Measurements from ENCODE around the gene CHD9. TPM values are rescaled to one million over a fixed set of nuclear protein-coding genes. Genes with fewer than 3 reads are reported as not detected.
A peak's percentile ranks its signal among the peaks of the same experiment; 100 is the strongest.

The CHD9 gene
- total RNA-seq, 3 donors from 2014 or later (not counting 1 experiment from before 2014, with no cell fraction given): 81.4 to 85.2 (median 81.9) TPM

- peaks cover 28% of the 10 kb centered on the region for H3K4me1 ChIP-seq (ENCODE audit: control insufficient read depth, insufficient read depth, low read length)
- Mint-ChIP-seq H3K27ac (no peak overlapping the region), H3K4me1 (peaks cover 34 to 48% of the 10 kb centered on the region in 2 donors), H3K9me3 (no peaks in the 10 kb centered on the region), H3K36me3 (no peaks in the 10 kb centered on the region), H3K27me3 (ENCODE audit: low read depth in 2 of 2) (no peaks in the 10 kb centered on the region), H3K4me3 (no peak overlapping the region)
- DNase-seq (no peak), ATAC-seq (no peak)
- H3K4me3 ChIP-seq (ENCODE audit: low read length): no peak overlapping the region
- H3K27me3 ChIP-seq (ENCODE audit: control insufficient read depth, insufficient read depth, low read length): no peaks in the 10 kb centered on the region
- H3K36me3 ChIP-seq (ENCODE audit: control insufficient read depth, insufficient read depth, low read length): peaks cover 3% of the 10 kb centered on the region
- no peaks in the 10 kb centered on the region for H3K9me3 ChIP-seq (ENCODE audit: control insufficient read depth, insufficient read depth, low read length)
- intact Hi-C loops (cut with micrococcal nuclease): no loop called here
- TF ChIP-seq, protein P1, sequence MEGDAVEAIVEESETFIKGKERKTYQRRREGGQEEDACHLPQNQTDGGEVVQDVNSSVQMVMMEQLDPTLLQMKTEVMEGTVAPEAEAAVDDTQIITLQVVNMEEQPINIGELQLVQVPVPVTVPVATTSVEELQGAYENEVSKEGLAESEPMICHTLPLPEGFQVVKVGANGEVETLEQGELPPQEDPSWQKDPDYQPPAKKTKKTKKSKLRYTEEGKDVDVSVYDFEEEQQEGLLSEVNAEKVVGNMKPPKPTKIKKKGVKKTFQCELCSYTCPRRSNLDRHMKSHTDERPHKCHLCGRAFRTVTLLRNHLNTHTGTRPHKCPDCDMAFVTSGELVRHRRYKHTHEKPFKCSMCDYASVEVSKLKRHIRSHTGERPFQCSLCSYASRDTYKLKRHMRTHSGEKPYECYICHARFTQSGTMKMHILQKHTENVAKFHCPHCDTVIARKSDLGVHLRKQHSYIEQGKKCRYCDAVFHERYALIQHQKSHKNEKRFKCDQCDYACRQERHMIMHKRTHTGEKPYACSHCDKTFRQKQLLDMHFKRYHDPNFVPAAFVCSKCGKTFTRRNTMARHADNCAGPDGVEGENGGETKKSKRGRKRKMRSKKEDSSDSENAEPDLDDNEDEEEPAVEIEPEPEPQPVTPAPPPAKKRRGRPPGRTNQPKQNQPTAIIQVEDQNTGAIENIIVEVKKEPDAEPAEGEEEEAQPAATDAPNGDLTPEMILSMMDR (IDR thresholded peaks at IDR 0.05): no peak
- no peak overlapping the region for H3K27ac ChIP-seq (ENCODE audit: low read length)
- 100% methylated on average over 3 of the region's 3 CpGs for WGBS (ENCODE audit: insufficient coverage)
These were observed 32.3 kb downstream of the CHD9 start for GRCh38 chr16:53087101-53087500.

DNA sequence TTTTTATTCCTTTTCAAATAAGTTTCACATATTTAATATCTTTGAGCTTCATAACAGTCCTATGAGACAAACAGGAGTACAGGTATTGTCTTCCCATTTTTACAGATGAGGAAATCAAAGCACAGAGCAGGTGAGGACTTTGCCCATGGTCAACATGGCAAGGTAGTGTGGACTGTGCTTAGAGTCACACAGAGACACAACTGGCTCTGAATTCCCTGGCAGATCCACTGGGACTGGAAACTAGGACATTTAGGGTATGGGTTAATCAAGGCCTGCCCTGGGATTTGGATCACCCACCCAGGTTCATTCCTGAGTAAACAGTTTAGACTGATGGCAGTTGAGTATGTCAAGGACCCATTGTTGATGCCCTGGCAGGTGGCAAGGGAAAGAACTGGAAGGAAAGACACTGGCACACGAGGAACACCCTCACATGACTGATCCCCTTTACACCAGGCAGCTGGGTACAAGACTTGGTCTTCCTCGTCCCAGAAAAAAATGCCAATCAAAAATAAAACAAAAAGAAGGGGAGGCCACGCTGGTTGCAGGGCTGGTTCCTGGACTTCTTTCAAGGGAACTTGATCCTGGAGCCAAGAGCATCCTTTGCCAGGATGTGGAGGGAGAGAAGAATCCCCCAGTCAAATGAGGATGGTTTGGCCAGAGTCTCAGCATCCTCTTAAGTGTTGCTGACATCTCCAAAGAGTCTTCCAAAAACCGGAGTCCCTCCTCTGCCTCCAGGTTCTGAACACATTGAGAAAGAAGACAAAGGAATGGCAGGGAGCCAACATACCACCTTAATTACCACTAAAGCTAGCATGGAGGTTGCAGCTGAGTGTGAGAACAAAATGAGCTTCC is 34.9 kb downstream of the CHD9 start:
- peak overlapping the region; percentile 83 for H3K4me3 Mint-ChIP-seq
- peak overlapping the region; percentile 13 to 64 for H3K27ac Mint-ChIP-seq
- H3K4me1 Mint-ChIP-seq: peaks cover 41 to 60% of the 10 kb centered on the region in 2 donors
- Histone ChIP-seq H3K27ac (ENCODE audit: low read length) (no peak overlapping the region), H3K9me3 (ENCODE audit: control insufficient read depth, insufficient read depth, low read length) (no peaks in the 10 kb centered on the region), H3K27me3 (ENCODE audit: control insufficient read depth, insufficient read depth, low read length) (no peaks in the 10 kb centered on the region), H3K4me1 (ENCODE audit: control insufficient read depth, insufficient read depth, low read length) (peaks cover 52% of the 10 kb centered on the region), H3K36me3 (ENCODE audit: control insufficient read depth, insufficient read depth, low read length) (peaks cover 3% of the 10 kb centered on the region), H3K4me3 (ENCODE audit: low read length) (no peak overlapping the region)
- H3K9me3 Mint-ChIP-seq: no peaks in the 10 kb centered on the region
- WGBS (ENCODE audit: insufficient coverage): 94% methylated on average over 4 of the region's 4 CpGs
- intact Hi-C loops (cut with micrococcal nuclease): loop anchor here (10.0 kb wide), 1 partner anchor 365 kb away; no protein-coding TSS in a partner anchor
- H3K27me3 Mint-ChIP-seq (ENCODE audit: low read depth in 2 of 2): no peaks in the 10 kb centered on the region
- no peak for ATAC-seq
- no peak for DNase-seq
- H3K36me3 Mint-ChIP-seq: no peaks in the 10 kb centered on the region
- TF ChIP-seq, protein P1 (IDR thresholded peaks at IDR 0.05): no peak

DNA sequence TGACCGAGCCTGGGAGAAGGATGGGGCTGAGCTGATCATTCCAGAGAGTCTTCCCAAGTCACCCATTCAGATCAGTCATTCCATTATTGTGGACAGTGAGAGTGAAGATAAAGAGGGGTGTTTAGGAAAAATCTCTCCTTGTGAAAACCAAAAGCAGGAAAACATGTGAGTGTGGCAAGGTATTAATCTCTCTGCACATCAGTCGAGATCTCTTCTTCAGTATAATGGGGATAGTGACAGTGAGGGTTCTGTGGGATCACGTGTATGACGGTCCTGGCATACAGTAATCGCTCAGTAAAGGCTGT is 35.4 kb downstream of the CHD9 start:
- H3K27ac ChIP-seq (ENCODE audit: low read length): peak overlapping the region; percentile 44

More for the DNA sequence above, 35.4 kb downstream of the CHD9 start:
- Mint-ChIP-seq H3K36me3 (no peaks in the 10 kb centered on the region), H3K4me3 (peak overlapping the region; percentile 83), H3K27ac (peak overlapping the region; percentile 13 to 64), H3K9me3 (no peaks in the 10 kb centered on the region), H3K4me1 (peaks cover 41 to 63% of the 10 kb centered on the region in 2 donors), H3K27me3 (ENCODE audit: low read depth in 2 of 2) (no peaks in the 10 kb centered on the region)
- Histone ChIP-seq H3K9me3 (ENCODE audit: control insufficient read depth, insufficient read depth, low read length) (no peaks in the 10 kb centered on the region), H3K36me3 (ENCODE audit: control insufficient read depth, insufficient read depth, low read length) (peaks cover 3% of the 10 kb centered on the region), H3K4me1 (ENCODE audit: control insufficient read depth, insufficient read depth, low read length) (peaks cover 55% of the 10 kb centered on the region), H3K4me3 (ENCODE audit: low read length) (no peak overlapping the region), H3K27me3 (ENCODE audit: control insufficient read depth, insufficient read depth, low read length) (no peaks in the 10 kb centered on the region)
- intact Hi-C loops (cut with micrococcal nuclease): loop anchor here (10.0 kb wide), 1 partner anchor 365 kb away; no protein-coding TSS in a partner anchor
- ATAC-seq (no peak), DNase-seq (no peak)
- TF ChIP-seq, protein P1 (IDR thresholded peaks at IDR 0.05): no peak
- WGBS (ENCODE audit: insufficient coverage): 40% methylated on average over 5 of the region's 5 CpGs
